NCI-H146 (cell line): Measurements from ENCODE around the gene PKDCC.
"Not testable (repeated sequence)": the region's sequence is repeated elsewhere in the genome, so short reads cannot be mapped to it uniquely, and the experiment has no call there.

Source experiments
- DNase-seq: peaks from one replicate; lab custom pipeline; 2025; lab: John Stamatoyannopoulos, UW

Gene PKDCC

DNA sequence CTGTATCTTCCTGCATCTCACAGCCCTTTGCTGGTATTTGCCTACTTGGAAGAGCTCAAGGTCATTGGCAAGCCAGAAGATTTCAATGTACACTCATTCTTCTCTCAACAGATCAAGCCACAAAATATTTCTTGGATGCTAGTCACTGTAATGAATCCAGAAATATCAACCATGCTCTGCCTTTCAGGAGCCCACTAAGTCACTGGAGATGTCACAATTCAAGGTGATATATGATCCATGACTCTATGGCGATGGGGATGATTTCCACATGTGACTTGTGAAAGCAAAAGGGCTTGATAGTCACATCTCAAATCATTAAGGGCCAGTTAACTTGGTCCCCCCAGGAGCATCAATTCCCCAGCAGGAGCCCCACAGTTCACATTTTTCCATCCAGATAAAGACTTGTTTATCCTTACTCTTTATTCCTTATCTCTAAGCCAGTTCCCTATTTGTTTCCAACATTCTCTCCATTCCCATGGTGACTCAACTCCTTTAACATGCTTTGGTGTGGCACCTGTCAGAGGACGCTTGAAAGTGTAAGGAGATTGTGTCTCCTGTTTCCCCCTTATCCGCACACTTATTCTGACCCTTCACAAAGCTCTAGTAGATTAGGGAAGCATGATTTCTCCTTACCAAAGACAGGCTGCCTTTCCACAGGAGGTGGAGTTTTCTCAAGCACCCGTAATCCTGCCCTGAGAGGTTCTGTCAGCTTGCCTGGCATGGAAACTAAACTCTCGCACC is 15.8 kb downstream of the PKDCC start:
- no peak for DNase-seq

GRCh38 chr2:42064417-42064942 is 16.7 kb downstream of the PKDCC start:
- DNase-seq = no peak

DNA sequence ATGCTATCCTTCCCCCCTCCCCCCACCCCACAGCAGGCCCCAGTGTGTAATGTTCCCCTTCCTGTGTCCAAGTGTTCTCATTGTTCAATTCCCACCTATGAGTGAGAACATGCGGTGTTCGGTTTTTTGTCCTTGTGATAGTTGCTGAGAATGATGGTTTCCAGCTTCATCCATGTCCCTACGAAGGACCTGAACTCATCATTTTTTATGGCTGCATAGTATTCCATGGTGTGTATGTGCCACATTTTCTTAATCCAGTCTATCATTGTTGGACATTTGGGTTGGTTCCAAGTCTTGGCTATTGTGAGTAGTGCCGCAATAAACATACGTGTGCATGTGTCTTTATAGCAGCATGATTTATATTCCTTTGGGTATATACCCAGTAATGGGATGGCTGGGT is 17.9 kb downstream of the PKDCC start:
- not testable (repeated sequence) for DNase-seq

DNA sequence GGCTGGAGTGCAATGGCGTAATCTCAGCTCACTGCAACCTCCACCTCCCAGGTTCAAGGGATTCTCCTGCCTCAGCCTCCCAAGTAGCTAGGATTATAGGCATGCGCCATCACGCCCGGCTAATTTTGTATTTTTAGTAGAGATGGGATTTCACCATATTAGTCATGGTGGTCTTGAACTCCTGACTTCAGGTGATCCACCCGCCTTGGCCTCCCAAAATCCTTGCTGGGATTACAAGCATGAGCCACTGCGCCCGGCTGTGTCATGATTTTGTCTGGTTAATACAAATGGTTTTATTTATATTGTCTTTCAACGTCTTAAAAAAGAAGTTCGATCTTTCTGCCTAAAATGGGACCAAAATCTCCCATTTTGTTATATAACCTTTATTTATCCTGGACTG is 19.2 kb downstream of the PKDCC start:
- not testable (repeated sequence) for DNase-seq

DNA sequence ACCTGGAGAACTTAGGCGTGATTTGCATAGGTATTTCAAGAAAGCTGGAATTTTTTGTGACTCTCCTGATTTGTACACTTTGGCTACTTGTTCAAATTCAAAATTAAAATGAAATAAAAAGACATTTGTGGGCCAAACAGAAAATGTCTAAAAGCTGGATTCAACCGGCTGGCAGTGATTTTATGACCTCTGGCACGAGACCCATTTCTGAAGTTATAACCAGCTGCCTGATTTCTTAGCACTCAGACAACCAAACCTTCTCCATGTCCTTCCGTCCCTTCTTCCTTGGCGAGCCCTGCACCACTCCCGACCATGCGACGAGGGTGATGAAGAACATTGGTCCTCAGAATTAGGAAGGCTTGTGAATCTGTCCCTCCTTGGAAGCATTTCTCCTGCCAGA is 19.7 kb downstream of the PKDCC start:
- no peak for DNase-seq

- DNase-seq = no peak
These were observed 20.9 kb downstream of the PKDCC start for GRCh38 chr2:42068571-42069178.

- no peak for DNase-seq
These were observed 21.7 kb downstream of the PKDCC start for GRCh38 chr2:42069568-42069967.

DNA sequence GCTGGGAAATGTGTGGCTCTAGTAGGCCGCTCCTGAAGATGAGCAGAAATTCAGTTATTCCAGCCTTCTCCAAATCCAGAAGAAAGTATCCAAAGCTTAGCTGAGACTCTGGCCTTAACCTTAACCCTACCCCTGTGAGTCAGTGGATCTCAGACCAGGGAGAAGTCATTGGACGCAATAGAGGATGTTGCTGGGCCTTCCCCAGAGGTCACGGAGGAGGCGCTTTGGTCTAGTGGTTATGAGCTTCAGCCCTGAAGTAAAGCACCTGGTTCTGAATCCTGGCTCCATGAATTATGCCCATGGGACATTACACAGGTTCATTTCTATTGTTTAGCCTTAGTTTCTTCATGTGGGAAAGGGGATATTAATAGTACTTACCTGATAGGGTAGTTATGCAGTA is 24.0 kb downstream of the PKDCC start:
- no peak for DNase-seq

GRCh38 chr2:42072349-42073118 is 24.7 kb downstream of the PKDCC start:
- peak; percentile 88 for DNase-seq

DNA sequence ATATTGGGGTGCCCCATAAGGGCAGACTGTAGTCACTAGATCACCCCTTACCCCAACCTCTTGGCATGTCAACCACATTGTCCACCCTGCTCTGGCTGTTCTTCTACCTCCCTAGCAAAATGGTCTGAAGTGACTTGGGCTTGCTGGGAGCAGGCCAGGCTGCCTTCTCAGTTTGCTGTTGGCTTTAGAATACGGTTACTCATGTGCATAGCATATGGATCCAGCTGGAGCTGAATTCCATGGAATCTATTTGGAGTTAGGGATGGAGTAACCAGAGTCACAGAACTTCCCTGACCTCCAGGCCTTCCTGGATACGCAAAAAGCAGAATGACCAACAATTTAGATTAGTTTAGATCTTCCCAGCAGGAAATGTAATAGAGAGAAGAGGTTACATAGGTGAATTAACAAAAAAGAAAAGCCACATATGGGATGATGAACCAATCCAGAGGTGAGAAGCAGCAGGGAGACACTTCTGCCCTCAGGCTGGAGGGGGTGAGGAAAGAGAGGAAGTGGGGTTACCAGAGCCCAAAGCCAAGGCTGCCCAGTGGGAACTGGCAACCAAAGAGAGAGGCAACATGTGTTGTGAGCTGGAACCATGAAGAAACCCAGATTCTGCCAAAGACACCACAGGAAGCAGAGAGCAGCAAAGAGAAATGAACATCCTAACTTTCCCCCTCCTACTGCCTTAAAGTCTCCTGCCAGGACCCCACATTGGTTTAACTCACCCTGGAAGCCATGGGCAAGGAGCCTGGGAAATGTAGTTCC is 26.1 kb downstream of the PKDCC start:
- no peak for DNase-seq

DNA sequence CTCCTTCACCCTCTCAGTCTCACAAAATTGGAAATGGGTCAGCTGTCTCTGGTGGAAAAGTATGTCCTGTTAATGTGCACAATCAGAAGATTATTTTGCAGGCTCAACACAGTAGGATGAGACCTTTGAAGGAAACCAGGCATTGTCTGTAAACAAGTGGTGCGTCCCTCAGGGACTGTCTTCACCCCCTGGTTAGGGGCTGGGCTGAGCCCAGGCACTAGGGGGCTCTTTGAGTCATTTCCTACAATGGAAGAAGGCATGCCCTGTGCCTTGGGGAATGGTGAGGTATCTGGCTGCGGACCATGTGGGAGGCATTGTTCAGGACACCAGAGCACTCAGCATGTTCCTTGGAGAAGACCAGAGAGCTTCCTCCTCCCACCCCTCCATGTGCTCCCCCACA is 26.8 kb downstream of the PKDCC start:
- no peak for DNase-seq

DNA sequence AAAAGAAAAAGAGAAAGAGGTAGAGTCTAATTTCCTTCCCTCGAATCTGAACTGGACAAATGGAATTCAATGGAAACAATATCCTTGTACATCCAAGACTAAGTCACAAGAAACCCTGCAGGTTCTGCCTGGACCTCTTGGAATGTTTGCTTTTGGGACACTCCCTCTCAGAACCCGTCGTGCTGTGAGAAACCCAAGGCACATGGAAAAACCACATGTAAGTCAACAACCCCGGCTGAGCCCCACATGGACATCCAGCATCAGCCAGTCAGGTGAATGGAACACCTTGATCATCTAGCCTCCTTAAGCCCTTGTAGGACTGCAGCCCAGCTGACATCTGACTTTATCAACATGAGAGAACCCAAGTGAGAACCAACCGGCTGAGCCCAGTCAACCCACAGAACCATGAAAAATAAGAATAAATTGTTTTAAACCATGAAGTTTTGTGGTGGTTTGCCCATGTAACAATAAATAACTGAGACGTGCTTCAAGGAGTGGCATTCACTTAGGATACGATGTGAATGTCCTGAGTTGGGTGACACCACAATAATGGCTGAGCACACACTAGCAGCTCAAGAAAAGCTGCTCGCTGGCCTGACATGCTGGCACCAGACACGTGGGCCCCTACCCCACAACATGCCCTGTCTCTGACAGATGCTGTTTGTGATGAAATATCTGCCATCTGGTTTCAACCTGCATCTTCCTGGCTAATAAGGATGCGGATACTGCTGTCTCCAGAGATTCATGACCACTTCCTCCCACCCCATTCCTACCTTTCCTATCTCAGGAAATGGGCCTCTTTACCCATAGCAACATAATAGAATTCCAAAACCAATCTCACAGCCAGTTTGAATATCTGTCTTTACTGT is 28.8 kb downstream of the PKDCC start:
- no peak for DNase-seq

DNA sequence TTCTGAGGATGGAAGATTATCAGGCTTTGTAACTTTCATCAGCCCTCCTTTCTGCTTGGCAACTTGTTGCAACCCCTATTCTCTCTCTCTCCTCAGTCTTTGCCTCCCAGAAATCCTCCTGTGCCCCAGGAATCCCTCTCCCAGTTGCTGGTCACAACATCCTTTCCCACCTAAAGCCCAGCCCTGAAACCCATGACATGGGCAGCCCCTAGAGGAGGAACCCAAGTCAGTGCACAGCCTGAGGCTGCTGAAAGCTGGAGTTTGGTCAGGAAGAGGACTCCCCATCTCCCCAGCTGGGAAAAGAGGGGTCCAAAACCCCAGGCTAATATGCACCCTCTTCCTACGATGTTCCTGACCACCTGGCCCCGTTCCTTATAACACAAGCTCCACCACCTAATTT is 29.5 kb downstream of the PKDCC start:
- DNase-seq = no peak

GRCh38 chr2:42079737-42080287 is 32.0 kb downstream of the PKDCC start:
- no peak for DNase-seq

- not testable (repeated sequence) for DNase-seq
These were observed 33.3 kb downstream of the PKDCC start for GRCh38 chr2:42081151-42081550.

DNA sequence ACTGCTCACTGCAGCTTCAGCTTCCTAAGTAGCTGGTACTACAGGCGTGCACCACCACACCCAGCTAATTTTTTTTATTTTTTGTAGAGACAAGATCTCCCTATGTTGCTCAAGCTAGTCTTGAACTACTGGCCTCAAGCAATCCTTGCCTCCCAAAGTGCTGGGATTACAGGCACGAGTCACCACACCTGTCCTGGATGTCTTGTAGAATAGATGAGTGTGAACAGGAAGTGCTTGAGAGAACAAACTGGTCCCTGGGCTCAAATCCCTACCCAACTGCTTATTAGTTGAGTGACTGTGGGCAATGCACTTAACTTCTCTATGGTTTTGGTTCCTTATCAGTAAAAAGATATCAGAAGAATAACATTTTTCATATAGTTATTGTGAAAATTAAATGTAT is 34.2 kb downstream of the PKDCC start:
- no peak for DNase-seq

DNA sequence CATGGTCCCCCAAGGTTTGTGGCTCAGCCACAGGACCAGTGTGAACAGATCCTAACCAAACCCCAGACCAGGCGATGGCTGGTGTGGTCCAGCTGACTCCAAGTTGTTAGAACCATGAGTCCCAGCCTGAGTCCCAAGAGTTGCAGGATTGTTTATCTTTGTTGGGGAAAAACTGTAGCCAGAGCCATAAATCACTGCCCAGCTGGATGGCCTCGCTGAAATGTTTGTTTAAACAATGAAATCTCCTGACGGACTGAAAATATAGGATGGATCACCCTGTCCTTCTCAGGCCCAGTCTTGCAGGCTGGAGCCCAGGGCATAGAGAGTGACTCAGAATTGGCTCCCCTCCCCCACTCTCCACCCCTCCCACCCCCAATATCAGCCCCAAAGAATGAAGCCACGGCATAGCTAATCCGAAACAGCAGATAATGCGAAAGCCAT is 36.4 kb downstream of the PKDCC start:
- DNase-seq = no peak

DNA sequence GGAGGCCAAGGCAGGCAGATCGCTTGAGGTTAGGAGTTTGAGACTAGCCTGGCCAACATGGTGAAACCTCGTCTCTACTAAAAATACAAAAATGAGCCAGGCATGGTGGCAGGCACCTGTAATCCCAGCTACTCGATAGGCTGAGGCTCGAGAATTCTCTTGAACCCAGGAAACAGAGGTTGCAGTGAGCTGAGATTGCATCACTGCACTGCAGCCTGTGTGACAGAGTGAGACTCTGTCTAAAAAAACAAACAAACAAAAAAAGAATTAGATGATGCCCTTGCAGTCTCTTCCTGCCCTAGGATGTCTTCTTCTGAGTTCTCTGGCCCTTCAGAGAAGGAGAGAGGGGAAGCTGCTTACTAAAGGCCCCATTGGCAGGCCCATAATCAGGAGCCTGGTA is 37.2 kb downstream of the PKDCC start:
- DNase-seq = not testable (repeated sequence)

DNA sequence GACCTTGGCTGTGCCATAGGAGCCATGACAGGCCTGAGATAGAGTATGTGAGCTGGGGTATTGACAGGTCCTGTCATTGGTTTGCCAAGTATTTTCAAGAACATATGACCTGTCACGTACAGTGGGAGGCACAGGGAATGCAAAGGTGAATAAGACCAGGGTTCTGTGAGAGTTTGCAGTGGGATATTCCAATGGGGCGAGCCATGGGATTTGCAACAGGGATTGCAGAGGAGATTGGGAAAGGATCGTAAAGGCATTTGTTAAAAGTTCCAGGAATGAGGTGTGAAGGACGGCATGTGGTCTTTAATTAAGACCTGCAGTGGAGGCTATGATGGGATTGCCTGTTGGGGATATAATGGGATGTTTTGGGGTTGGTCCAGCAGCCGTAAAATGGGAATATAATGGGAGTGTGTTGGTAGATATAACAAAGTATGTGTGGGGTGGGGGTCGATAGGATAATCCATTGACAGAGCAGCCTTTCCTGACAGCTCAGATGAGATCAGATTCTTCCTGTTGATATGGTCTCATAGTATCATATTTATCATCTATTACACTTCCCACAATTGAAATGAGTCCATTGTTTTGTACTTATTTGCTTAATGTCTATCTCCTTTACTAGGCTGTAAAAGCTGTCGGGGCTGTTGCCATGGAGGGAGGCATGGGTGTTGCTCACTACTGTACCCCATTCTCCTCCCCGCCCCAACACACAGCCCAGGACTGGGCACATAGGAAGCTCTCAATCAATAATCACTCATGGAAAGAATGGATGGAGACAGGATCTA is 38.1 kb downstream of the PKDCC start:
- DNase-seq = no peak

- DNase-seq = peak; percentile 70
These were observed 38.7 kb downstream of the PKDCC start for GRCh38 chr2:42086500-42086953.
